Adrenal gland (tissue), 5 donors: Measurements from ENCODE around the gene PAX4.

Source experiments
- POLR2A ChIP-seq, 2 donors: fragments of 450-650 bp; IDR thresholded peaks; one replicate each; pipeline ENCODE4 v1.6.1; 2017; ENCODE audit warnings: antibody characterized with exemption in 2 of 2, mild to moderate bottlenecking in 2 of 2, moderate library complexity in 1 of 2
- TF ChIP-seq, protein P1 (sequence below), 6 experiments: fragments of 450-650 bp in 4 of 6; fragments of 200-600 bp in 2 of 6; sonication (generic) in 1 of 6; IDR thresholded peaks; 1 replicate in 5 of 6; 2 replicates in 1 of 6; pipeline versions ENCODE4 v1.5.1 to v1.8.0; 2016 to 2021; ENCODE audit warnings: antibody characterized with exemption in 6 of 6, mild to moderate bottlenecking in 2 of 6, moderate library complexity in 1 of 6
- donor health status: DM: no; HTN: no; CAD: no.

DNA sequence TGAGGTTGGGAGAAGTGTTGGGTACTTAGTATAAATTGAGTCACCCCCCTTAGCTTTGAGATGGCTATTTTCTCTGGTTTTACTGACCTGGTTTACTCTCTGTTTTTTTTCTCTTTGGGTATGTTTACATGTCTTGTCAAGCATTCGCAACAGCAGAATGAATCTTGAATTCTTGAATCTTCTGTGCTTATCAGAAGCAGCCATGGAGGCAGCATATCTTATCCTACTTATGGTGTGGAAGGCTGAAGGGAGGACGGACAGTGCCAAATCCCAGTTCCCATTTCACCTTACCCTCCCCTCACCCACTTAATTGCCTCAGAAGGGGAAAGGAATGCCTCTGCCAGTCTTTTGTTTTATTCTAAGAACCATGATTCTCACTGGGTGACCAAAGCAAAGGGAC lies 37.8 kb upstream of the PAX4 start:
- TF ChIP-seq, protein P1, sequence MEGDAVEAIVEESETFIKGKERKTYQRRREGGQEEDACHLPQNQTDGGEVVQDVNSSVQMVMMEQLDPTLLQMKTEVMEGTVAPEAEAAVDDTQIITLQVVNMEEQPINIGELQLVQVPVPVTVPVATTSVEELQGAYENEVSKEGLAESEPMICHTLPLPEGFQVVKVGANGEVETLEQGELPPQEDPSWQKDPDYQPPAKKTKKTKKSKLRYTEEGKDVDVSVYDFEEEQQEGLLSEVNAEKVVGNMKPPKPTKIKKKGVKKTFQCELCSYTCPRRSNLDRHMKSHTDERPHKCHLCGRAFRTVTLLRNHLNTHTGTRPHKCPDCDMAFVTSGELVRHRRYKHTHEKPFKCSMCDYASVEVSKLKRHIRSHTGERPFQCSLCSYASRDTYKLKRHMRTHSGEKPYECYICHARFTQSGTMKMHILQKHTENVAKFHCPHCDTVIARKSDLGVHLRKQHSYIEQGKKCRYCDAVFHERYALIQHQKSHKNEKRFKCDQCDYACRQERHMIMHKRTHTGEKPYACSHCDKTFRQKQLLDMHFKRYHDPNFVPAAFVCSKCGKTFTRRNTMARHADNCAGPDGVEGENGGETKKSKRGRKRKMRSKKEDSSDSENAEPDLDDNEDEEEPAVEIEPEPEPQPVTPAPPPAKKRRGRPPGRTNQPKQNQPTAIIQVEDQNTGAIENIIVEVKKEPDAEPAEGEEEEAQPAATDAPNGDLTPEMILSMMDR (IDR thresholded peaks at IDR 0.05), result no peak
- no peak for TF ChIP-seq POLR2A (IDR thresholded peaks at IDR 0.05)
